Stimulated activated CD8-positive, alpha-beta memory T cell treated with anti-CD3 and anti-CD28 coated beads, Interleukin-4, amount 100 ng/mL, for 48 hours (primary cell): ENCODE measurements around the gene GUK1.

Source experiments
- DNase-seq: peaks from one replicate; pipeline ENCODE4 v3.0.0-alpha.2; 2020

Gene GUK1

DNA sequence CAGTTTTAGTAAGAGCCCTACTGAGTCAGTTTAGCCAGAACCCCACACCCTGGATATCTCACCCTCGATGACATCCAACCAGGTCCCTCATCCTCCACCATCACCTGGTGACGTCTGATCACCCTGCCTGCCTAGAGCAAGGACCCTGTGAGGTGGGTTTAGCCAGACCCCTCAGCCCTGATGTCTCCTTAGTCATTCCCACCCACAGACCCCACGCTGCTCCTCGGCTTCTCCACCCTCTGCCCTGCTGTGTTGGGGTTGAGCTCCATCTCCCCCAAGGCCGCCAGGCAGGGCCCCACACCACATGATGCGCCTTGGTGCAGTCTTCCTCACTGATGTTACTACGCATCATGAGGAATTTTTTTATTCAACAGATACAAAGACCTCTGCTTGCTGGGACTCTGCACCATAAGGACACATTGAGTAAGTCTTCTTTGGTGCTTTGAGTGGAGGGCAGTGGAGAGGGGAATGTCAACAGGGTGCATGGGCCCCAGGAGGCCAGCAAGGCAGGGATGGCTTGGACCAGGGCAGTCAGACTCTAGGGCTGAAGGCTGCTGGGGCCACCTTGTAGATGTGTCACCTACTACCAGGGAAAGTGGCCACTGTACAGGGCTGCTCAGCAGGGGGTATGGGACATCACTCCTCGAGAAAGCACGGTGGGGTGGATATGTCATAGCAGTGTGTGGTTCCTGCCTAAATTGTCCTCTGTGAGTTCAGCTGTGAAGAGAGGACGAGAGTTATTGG is 23.9 kb downstream of the GUK1 start:
- no peak for DNase-seq

DNA sequence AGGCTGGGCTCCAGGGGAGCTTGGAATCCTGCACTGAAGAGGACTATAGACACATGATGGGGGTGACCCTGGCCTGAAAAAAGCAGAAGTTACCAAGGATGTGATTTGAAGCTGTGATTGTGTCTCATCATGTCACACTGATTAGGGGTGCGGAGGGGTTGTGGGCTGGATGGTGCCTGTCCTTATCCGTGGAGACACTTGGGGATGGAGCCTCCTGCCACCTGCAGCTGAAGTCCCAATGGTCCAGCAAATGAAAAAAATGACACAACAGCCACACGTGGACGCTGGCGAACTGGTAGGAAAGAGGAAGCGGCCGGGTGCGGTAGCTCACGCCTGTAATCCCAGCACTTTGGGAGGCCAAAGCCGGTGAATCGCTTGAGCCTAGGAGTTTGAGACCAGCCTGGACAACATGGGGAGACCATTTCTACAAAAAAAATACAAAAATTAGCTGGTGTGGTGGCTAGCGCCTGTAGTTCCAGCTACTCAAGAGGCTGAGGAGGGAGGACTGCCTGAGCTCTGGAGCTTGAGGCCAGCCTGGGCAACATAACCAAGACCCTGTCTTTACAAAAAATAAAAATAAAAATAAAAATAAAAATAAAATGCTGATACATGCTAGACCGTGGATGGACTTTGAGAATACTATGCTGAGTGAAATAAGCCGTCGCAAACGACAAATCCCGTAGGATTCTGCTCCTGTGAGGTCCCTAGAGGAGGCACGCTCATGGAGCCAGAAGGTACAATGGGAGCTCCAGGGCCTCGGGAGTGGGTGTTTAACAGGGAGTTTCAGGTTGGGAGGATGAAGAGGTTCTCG is 24.7 kb downstream of the GUK1 start:
- DNase-seq = no peak

DNA sequence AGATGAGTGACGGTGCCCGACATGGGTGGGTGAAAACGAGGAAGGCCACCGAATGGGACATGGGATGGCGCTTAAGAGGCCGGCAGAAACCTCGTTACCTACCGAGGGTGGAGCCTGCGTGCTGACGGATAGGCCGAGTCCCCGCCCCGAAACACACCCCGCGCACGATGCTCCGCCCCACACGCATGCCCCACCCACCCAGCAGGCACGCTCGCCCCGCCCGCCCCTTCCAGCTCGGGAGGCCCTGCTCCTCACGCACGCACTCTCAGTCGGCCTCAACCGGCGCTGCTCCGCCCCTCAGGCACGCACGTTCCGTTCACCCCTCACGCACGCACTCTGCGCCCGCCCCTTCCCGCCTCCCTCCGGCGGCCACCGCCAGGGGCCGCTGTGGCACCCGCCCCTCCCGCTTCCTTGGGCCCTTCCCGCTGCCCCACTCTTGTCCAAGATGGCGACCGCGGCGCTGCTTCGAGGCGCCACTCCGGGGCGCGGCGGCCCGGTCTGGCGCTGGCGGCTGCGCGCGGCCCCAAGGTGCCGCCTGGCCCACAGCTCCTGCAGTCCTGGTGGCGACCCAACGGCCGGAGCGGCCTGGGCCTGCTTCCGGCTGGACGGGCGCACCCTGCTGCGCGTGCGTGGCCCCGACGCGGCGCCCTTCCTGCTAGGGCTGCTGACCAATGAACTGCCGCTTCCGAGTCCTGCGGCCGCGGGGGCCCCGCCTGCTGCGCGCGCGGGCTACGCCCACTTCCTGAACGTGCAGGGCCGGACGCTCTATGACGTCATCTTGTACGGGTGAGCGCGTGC is 25.5 kb downstream of the GUK1 start, which contains the start of gene IBA57:
Gene IBA57 (plus strand): TSS at position 433 of the 798 bp plus-strand sequence. CDS start 13 bp downstream, at position 446.
- DNase-seq = peak; percentile 99

DNA sequence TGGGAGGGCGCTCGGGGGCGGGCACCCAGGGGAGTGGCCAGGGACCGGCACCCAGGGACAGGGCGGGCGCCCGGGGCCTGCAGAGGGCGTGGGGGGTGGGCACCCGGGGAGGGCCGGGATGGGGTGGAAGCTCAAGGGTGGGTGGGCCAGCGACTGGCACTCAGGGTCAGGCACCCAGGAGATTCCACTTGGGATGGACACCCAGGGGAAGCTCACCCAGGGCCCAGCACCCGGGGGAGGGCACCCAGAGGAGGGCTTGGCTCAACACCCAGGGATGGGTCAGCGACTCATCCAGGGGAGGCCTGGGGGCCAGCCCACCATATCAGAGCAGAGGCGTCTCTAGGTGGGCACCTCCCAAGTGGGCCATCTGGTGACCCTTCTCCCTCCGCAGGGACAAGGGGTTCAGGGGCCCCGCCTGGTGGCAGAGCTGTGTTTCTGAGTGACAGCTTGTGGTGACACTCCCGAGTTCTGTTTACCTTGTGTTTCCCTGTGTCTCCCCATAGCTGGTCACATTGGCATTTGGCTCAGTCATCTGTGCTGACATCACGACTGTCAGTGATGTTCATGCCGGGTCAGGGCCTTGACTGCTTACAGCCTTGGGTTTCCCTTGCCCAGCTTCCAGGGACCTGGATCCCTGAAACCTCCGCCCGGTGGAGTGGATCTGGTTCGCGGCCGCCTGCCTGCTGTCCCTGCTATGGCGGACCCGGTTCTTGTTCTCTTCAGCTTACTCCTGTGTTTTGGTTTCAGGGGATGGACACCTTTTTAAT is 26.3 kb downstream of the GUK1 start:
- peak; percentile 71 for DNase-seq

DNA sequence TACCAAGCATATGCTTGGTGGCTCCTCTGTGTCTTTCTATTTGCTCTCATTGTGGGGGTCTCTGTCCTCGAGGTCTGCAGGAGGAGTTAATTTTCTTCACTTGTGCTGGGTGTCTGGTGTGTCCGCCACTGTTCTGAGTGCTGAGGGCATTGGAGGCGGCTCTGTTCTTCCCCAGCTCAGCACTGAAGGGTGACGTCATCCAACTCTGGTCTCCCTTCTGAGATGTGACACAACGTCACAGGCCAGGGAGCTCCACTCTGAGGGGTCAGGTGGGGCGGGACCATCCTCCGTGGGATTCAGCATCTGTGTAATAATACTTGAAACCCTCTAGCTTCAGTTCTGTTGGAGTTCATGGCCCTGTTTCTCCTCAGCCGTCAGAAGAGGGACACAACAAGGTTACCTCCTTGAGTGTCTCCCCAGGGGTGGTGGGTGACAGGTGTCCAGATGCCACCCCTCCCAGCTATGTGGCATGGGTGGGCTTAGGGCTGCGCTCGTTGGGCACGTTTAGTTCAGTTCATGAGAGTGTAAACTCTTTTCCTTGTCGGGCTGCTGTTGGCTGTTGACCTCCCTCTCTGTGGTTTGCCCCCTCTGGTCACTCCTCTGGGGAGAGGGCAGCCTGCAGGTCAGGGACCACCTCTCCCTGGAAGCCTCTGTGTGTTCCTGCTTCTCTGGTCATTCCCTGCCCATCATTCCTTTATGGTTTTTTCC is 28.6 kb downstream of the GUK1 start:
- DNase-seq = no peak

DNA sequence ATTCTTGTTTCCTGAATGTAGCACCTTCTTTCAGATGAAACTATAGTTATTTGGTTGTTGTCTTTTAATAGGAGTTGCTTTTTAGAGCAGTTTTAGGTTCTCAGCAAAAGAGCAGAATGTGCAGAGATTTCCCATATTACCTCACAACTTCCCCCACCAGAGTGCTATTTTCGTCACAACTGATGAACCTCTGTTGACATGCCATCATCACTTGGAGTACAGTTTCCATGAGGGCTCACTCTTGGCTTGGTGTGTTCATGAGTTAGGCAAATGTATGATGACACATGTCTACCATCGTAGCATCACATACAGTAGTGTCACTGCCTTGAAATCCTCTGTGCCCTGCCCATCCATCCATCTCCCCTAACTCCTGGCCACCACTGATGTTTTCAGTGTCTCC is 29.3 kb downstream of the GUK1 start:
- no peak for DNase-seq

DNA sequence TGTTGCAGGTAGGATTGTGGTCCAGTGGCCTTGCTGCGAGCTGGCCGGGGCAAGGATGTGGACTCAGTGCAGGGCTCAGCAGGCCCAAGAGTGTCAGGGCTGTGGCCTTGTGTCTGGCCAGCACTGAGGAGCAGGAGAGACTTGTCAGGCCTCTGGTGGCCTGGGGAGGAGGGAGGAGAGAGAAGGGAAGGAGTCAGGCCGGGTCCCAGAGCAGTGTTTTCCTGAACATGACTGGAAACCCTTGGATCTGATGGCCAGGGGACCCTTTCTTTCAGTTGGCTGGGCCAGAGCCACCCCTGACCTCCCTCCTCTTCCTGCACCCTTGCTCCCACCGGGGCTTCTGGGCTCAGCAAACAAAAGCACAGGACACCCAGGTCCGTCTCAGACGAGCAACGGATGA is 30.6 kb downstream of the GUK1 start:
- no peak for DNase-seq

DNA sequence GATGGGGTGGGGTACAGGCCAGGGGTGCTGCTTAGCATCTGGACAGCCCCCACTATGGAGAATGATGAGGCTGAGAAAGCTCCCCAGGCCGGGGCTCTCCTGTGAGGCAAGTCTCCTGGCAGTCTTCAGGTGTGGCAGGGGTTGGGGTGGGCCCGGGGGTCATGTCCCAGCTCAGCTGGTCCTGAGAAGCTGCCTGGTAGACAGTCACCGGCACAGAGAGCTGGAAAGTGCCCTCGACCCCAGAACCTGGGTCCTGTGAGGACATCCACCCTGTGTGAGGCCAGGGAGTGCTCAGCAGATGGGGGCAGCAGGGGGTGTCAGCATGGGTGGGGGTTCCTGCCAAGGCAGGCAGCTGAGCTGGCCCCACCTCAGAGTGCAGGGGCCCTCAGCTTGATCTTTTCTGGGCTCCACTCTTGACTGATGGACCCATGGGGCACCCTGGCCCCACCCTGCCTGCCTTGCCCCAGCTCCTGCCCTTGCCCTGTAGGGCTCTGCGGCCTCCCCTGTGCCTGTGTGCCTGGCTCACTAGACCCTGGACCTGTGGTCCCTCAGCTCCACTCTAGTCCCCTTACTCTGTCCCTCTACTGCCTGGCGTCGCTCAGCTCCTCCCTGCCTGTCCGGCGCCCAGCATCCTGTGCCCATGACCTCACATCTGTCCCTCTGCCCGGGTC is 31.3 kb downstream of the GUK1 start:
- no peak for DNase-seq

DNA sequence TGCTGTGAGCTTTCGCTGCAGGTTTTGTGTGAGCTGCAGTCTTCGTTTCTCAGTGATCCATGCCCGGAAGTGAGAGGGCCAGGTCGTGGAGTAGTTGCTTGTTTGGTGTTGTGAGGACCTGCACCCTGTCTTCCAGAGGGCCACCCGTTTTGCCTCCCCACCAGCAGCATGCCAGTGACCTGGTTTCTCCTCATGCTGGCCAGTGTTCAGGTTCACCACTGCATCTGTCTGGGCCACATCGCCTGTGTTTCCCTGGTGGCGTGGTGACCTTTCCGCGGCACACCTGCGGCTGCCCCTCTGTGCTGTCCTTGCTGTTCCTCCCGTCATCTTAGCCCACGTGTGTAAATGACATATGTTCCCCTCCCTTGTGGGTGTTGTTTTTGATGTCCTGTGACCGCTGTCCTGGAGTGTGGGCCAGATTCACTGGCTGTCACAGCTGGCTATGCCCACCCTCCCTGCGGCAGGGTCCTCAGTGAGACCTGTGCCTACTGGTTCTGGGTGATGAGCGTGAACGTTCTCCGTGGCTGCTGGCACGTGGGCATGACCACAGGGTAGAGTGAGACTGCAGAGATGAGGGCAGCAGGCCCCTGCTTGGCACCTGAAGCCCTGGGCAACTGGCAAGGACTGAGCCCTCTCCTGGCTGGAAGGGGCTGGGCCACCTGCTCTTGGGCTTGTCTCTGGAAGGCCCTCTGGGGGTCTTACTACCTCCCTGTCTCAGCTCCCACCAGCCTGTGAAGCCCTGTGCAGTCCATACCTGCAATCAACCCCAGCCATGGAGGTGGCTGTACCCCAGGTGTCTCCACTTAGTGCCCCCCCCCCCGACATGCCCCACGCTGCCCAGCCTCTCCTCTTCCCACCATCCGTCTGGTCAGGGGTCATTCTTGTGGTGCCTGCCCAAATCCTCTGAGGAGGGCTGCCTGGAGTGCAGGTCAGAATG is 32.8 kb downstream of the GUK1 start:
- no peak for DNase-seq

DNA sequence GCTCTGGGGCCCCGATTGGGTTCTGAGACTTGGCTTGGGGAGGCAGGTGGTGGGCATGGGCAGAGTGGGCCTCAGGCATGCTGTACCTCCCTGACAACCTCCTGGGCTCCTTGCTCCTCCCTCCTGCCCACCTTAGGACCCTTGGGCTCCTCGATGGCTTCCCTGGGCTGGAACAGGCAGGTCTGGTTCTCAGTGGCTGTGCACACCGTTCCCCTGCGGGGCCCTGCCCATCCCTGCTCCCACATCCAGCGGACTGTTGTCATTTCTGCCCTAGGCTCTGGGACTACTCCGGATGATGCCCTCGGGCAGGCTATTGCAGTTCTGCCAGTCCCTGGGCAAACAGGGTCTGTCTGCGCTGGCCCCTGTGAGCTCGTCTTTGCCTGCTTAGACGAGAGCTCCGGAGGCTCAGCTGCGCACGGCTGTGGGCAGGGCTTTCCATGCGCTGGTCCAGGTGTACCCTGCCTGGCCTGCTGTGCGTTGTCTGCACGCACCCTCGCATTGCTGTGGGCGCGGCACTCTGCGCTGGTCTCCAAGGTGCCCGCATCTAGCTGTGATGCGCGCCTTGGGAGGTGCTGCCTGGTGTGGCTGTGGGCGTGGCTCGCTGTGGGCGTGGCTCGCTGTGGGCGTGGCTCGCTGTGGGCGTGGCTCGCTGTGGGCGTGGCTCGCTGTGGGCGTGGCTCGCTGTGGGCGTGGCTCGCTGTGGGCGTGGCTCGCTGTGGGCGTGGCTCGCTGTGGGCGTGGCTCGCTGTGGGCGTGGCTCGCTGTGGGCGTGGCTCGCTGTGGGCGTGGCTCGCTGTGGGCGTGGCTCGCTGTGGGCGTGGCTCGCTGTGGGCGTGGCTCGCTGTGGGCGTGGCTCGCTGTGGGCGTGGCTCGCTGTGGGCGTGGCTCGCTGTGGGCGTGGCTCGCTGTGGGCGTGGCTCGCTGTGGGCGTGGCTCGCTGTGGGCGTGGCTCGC is 33.7 kb downstream of the GUK1 start:
- peak; percentile 59 for DNase-seq

DNA sequence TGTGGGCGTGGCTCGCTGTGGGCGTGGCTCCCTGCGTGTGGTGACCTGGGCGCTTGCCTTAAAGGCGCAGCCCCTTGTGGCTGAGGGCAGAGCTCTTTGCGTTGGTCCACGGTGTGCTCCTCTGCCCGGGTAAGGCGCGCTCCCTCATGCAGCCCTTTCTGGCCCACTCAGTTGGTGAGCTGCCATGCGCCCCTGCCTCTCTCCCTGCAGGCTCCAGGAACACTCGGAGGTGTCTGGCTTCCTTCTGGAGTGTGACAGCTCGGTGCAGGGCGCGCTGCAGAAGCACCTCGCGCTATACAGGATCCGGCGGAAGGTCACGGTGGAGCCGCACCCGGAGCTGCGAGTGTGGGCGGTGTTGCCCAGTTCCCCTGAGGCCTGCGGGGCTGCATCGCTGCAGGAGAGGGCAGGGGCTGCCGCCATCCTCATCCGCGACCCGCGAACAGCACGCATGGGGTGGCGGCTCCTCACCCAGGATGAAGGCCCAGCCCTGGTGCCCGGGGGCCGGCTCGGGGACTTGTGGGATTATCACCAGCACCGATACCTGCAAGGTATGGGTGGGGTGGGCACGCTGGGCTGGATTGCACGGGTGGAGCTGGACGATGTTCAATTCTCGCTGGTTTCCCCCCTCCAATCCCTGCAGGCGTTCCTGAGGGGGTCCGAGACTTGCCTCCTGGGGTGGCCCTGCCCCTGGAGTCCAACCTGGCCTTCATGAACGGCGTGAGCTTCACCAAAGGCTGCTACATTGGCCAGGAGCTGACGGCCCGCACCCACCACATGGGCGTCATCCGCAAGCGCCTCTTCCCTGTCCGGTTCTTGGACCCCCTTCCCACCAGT is 34.6 kb downstream of the GUK1 start:
- DNase-seq = peak; percentile 56

DNA sequence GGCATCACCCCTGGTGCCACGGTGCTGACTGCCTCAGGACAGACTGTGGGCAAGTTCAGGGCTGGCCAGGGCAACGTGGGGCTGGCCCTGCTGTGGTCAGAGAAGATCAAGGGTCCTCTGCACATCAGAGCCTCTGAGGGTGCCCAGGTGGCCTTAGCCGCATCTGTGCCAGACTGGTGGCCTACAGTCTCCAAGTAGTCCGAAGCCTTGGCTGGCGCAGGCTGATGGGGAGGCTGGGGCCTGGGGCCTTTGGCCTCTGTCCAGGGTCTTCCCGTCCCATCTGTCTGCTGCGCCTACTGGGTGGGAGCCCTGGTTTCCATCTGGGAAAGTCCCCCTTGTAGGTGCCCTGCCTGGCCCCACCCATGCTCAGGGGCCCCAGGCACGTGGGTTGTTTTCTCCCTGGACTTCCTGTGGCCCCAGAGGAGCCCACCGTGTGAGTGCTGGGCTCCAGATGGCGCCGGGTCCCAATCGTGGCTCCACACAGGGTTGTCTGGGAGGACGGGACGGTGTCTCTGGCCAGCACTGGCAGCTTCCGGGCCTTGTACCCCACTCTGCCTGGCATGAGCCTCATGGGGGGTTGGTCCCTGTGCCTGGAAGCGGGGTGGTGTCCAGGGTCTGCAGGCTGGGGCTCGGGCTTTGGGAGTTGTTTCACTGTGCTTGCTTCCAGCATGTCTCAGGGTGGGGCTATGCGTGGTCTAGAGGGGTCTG is 35.4 kb downstream of the GUK1 start:
- DNase-seq = no peak

DNA sequence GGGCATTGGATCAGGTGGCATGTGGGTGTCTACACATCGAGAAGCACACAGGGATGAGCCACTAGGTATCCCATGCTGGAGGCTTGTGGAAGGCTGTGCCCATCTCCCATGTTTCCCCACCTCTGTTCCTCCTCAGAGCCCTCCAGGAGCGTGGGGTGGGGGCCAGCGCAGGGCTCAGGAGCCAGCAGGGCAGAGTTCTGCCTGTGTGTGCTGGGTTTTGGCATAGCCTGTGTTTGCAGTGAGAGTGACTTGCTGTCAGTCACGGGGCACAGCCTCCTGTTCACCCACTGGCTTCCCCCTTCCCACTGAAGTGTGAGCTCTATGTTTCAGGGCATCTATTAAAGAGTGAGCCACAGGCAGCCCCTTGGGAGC is 35.9 kb downstream of the GUK1 start:
- no peak for DNase-seq

DNA sequence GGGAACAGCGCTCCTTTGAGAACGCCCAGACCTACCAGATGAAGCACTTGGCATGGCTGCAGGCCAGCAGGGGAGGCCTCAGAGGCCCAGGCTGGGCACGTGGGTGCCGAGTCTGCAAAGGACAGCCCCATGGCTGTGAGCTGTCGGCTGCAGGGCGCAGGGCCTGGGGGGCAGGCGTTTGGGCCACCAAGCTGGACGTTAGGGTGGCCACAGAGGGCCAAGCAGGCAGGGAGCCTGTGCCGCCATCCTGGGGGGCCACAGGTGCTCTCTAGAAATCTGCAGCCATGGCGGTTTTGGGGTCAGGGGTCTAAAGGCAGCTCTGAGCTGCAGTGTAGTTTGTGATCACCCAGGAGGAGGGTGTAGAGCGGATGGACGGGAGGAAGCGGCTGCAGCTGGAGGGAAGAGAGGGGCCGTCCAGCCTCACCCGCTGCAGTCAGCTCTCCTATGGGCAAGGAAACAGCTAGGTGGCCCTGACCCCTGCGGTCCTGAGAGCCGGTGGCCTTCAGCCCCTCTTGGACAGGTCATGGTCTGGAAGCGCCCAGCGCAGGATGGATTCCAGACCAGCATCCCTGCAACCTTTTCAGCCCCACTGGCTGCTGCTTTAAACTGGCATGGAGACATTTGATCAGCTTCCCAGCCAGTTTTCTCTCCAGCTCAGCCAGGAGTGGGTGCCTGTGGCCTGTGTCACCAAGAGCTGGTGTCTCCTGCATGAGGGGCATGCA is 36.5 kb downstream of the GUK1 start:
- no peak for DNase-seq

DNA sequence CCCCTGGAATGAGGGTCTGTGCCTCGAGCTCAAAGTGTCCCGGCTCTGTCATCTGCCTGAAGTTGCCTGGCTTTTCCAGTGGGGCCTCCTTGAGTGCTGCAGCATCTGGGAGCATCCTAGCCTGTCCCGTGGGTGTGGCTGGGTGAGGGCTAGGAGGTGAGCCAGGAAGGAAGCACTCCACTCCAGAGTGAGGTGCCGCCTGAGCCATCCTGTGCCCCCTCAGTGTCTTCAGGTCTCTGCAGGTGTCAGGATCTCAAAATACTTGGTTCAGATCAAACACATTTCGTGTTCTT is 37.0 kb downstream of the GUK1 start:
- no peak for DNase-seq

DNA sequence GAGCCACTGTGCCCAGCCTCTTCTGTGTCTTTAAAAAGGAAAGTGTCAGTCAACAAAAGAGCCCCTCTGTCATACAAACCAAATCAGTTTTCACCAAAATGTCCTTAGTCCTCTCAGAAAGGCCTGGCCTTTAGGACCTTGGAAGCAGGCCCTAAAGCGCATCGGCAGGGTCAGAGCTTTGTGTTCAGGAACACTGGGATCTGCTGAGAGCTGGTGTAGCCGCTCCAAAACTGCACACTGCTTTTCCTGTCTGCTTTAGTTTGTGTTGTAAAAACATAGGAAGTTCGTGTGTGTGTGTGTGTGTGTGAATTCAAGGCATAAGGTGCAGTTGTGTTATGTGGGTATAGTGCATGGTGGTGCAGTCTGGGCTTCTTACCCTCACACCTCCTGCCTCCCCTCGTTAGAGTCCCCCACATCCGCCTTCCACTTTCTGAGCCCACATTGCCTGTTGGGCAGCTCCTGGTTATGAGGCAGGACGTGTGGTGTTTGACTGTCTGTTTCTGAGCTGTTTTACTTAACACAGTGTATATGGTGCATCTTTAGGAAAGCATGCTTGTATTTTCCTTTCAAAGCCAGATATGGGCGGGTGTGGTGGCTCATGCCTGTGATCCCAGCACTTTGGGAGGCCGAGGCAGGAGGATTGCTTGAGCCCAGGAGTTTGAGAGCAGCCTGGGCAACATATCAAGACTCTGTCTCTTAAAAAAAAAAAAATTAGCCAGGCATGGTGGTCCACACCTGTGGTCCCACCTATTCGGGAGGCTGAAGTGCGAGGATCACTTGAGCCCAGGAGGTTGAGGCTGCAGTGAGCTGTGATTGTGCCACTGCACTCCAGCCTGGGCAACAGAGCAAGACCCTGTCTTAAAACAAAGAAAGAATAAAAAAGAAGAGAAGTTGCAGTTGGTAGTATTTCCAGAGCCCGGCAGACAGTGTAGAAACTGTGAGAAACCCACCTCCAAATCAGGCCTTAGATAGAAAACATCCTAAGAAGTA is 37.9 kb downstream of the GUK1 start:
- DNase-seq = peak; percentile 10
